ENCODE results near the gene HIVEP2. TPM values are rescaled to one million over a fixed set of nuclear protein-coding genes. Genes with fewer than 3 reads are reported as not detected.

HIVEP2 gene
- total and polyA plus RNA-seq, 10 donors, result 2.5 to 41.3 (median 30.3) TPM

DNA sequence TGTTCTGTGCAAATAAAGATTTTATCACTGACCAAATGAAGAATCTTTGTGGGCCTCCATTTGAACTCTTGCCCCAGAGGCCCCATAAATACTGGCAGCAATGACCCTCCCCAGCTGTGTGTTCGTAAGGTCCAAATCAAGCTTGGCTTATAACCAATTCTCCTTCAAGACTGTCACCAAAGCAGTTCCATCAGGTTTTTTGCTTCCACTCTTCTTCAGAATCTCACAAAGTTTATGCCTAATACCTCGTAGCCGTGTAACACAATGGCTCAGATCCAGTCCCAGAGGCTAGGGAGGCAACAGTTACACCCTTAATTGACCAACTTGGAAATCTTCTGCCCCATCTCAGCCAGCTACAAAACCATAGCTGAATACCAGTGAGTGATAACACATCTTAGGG lies 120.5 kb downstream of the HIVEP2 start:
- no peak for DNase-seq
- H3K27me3 ChIP-seq (replicated peaks in 1 of 7), result no peaks in the 10 kb centered on the region
- H3K9me3 ChIP-seq, result peaks cover 0 to 6% (median 0%) of the 10 kb centered on the region in 8 donors
- H3K4me1 ChIP-seq, result peaks cover 20 to 83% (median 49%) of the 10 kb centered on the region in 6 donors
- peak overlapping the region in 2 of 8 donors; percentile 2 to 20 for H3K27ac ChIP-seq
- no peak overlapping the region for H3K4me3 ChIP-seq
- no peaks in the 10 kb centered on the region for H3K36me3 ChIP-seq
- no peak for TF ChIP-seq POLR2AphosphoS5 (IDR thresholded peaks at IDR 0.05)
- no peak for TF ChIP-seq POLR2A (IDR thresholded peaks at IDR 0.05)
- TF ChIP-seq, protein P1, sequence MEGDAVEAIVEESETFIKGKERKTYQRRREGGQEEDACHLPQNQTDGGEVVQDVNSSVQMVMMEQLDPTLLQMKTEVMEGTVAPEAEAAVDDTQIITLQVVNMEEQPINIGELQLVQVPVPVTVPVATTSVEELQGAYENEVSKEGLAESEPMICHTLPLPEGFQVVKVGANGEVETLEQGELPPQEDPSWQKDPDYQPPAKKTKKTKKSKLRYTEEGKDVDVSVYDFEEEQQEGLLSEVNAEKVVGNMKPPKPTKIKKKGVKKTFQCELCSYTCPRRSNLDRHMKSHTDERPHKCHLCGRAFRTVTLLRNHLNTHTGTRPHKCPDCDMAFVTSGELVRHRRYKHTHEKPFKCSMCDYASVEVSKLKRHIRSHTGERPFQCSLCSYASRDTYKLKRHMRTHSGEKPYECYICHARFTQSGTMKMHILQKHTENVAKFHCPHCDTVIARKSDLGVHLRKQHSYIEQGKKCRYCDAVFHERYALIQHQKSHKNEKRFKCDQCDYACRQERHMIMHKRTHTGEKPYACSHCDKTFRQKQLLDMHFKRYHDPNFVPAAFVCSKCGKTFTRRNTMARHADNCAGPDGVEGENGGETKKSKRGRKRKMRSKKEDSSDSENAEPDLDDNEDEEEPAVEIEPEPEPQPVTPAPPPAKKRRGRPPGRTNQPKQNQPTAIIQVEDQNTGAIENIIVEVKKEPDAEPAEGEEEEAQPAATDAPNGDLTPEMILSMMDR (IDR thresholded peaks at IDR 0.05 in 8 of 11, conservative IDR thresholded peaks at IDR 0.05 in 3 of 11), result no peak
- intact Hi-C loops (cut with DNase I; ENCODE audit: low total_unique reads), result loop anchor here (10.0 kb wide), 1 partner anchor 120 kb away; the partner anchor contains the start of gene HIVEP2
- WGBS, 5 donors, result 80 to 91% (median 90%) methylated on average over 3 of the region's 3 CpGs

DNA sequence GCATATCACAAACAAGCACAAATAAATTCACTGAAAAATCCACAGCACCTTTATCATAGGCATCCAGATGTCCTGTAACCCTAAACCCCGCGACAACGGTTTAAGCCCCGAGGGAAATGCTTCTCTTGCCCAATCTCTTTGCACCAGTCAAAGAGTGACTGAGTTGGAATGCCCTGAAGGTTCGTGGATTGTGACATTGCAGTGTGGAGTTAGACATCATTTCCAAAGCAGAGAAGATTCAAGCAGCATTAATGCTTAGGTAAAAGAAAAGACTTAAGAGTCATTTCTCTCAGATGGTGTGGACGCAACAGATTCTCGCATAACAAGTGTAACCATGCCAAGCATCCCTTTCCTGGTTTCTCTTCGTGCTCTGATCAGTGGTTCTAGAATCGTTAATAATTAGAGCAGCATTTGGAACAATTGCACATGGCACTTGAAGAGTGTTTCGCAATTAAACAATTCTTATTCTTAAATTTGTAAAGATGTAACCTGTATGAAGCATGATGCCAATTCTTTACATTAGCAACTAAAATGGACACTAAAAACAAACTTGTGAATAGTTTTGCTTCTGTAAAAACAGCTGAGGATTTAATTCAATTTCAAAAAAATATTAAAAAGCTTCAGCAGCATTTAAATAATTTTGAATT lies 121.6 kb downstream of the HIVEP2 start:
- Histone ChIP-seq H3K36me3 (no peaks in the 10 kb centered on the region), H3K4me3 (no peak overlapping the region), H3K9me3 (peaks cover 0 to 6% (median 0%) of the 10 kb centered on the region in 8 donors), H3K27ac (peak overlapping the region in 2 of 8 donors; percentile 86 to 89), H3K27me3 (replicated peaks in 1 of 7) (no peaks in the 10 kb centered on the region), H3K4me1 (peaks cover 26 to 93% (median 57%) of the 10 kb centered on the region in 6 donors)
- no peak for TF ChIP-seq POLR2AphosphoS5 (IDR thresholded peaks at IDR 0.05)
- TF ChIP-seq, protein P1 (IDR thresholded peaks at IDR 0.05 in 8 of 11, conservative IDR thresholded peaks at IDR 0.05 in 3 of 11), result peak in 1 of 11 experiments; percentile 3
- no peak for DNase-seq
- 80 to 88% (median 84%) methylated on average over 10 of the region's 10 CpGs for WGBS, 5 donors
- intact Hi-C loops (cut with DNase I; ENCODE audit: low total_unique reads), result loop anchor here (10.0 kb wide), 1 partner anchor 121 kb away; the partner anchor contains the start of gene HIVEP2

DNA sequence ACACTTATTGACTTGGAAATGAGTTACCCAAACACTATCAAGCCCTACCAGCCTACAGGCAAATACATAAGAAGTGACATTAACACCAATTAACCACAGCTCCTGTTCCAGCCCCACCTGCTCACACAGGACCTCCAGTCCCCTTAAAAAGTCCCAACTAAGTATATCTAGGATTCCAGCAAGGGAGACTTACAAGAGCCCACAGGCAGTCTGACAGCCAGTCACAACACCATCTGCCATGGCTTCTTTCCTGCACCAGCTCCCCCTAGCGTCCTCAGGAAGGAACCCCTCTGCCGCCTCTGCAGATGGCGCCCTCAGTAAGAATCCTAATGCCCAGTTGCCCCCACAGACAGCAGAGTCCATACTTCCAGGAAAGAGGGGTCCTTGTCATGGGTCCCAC lies 122.1 kb downstream of the HIVEP2 start:
- peaks cover 0 to 6% (median 0%) of the 10 kb centered on the region in 8 donors for H3K9me3 ChIP-seq
- 63 to 78% (median 74%) methylated on average over 1 to 3 of the region's 3 CpGs for WGBS, 5 donors
- no peaks in the 10 kb centered on the region for H3K36me3 ChIP-seq
- DNase-seq, result peak; percentile 77
- H3K4me1 ChIP-seq, result peaks cover 29 to 95% (median 58%) of the 10 kb centered on the region in 6 donors
- no peaks in the 10 kb centered on the region for H3K27me3 ChIP-seq (replicated peaks in 1 of 7)
- TF ChIP-seq POLR2AphosphoS5 (IDR thresholded peaks at IDR 0.05), result no peak
- TF ChIP-seq, protein P1 (IDR thresholded peaks at IDR 0.05 in 8 of 11, conservative IDR thresholded peaks at IDR 0.05 in 3 of 11), result peak in 4 of 11 experiments; percentile 8 to 35 (median 28)
- H3K4me3 ChIP-seq, result no peak overlapping the region
- H3K27ac ChIP-seq, result peak overlapping the region in 5 of 8 donors; percentile 4 to 92 (median 86)
- intact Hi-C loops (cut with DNase I; ENCODE audit: low total_unique reads), result loop anchor here (10.0 kb wide), 1 partner anchor 122 kb away; the partner anchor contains the start of gene HIVEP2

DNA sequence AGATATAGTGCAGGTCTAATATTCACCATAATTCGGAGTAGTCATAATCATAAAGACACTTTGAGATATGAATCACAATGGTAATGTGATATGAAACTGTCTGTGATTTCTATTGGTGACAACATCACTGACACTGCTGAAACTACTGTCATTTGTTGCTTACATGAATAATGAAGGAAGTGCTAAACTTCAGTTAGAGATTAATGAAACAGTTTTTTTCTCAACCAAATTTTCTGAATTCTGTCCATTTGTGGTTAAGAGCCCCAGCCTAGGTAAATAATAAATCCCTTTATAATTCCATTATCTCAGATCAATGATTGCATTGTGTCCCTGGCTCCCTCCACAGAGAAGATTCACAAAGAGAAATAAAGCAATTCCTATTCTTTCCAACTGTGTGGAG lies 122.6 kb downstream of the HIVEP2 start:
- intact Hi-C loops (cut with DNase I; ENCODE audit: low total_unique reads), result loop anchor here (10.0 kb wide), 1 partner anchor 122 kb away; the partner anchor contains the start of gene HIVEP2
- H3K4me3 ChIP-seq, result no peak overlapping the region

More for the DNA sequence above, 122.6 kb downstream of the HIVEP2 start:
- Histone ChIP-seq H3K27ac (peak overlapping the region in 5 of 8 donors; percentile 29 to 92 (median 86)), H3K4me1 (peaks cover 29 to 95% (median 55%) of the 10 kb centered on the region in 6 donors), H3K9me3 (peaks cover 0 to 6% (median 0%) of the 10 kb centered on the region in 8 donors), H3K27me3 (replicated peaks in 1 of 7) (no peaks in the 10 kb centered on the region), H3K36me3 (no peaks in the 10 kb centered on the region)
- 69 to 82% (median 78%) methylated on average over 1 of the region's 1 CpG for WGBS, 5 donors
- TF ChIP-seq POLR2AphosphoS5 (IDR thresholded peaks at IDR 0.05) (no peak), POLR2A (IDR thresholded peaks at IDR 0.05) (no peak)
- TF ChIP-seq, protein P1 (IDR thresholded peaks at IDR 0.05 in 8 of 11, conservative IDR thresholded peaks at IDR 0.05 in 3 of 11), result no peak
- no peak for DNase-seq
